ENCODE measurements around the gene NPHS1.

- TF ChIP-seq CTCF (IDR thresholded peaks at IDR 0.05) = no peak
- no peak for TF ChIP-seq POLR2A (IDR thresholded peaks at IDR 0.05)
- no peak for TF ChIP-seq EP300 (IDR thresholded peaks at IDR 0.05; ENCODE audit: low read depth)
- no peak for TF ChIP-seq POLR2AphosphoS5 (IDR thresholded peaks at IDR 0.05)
These were observed 883 bp downstream of the NPHS1 start for GRCh38 chr19:35851213-35852028.
